GM18498 (cell line): ENCODE measurements around the gene IFNL1.
"Not testable (repeated sequence)": the region's sequence is repeated elsewhere in the genome, so short reads cannot be mapped to it uniquely, and the experiment has no call there.

Experiments used
- ATAC-seq: cut with Tn5 transposase; IDR thresholded peaks from one replicate; pipeline ENCODE4 v1.9.1; 2021; ENCODE audit warnings: mild to moderate bottlenecking, moderate library complexity; ENCODE audit not compliant: unreplicated experiment

The IFNL1 gene

DNA sequence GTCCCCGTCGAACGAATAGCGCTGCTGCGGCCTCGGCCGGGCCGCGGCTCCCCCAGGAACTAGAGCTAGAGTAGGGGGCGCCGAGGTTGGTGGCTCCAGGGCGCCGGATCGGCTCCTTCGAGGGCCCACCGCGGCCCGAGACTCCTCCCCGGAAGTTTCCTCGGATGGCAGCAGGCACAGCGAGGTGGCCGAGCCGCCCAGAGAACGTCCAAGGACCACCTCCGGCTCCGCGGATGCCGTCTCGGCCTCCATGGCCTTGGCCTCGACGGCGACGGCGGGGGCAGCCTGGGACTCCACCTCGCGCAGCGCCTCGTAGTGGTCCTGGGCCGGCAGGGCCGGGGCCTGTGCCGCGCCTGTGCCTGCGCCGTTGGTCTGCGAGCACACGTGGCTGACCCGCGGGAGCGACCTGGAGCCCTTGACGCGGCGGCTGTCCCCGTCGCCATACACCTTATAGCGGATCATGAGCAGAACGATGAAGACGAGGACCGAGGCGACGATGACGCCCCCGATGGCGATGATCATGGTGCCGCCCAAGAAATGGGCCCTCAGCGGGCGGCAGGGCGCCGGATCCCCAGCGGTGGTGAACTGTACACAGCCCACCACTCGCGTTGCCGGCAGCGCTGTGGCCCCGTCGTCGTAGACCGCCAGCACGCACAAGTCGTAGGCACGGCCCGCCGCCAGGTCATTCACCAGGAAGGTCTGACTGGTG lies 11.8 kb downstream of the IFNL1 start:
- ATAC-seq, result no peak

- ATAC-seq, result no peak
These were observed 12.5 kb downstream of the IFNL1 start for GRCh38 chr19:39308531-39309304.

- ATAC-seq, result not testable (repeated sequence)
These were observed 13.1 kb downstream of the IFNL1 start for GRCh38 chr19:39309305-39309670.

DNA sequence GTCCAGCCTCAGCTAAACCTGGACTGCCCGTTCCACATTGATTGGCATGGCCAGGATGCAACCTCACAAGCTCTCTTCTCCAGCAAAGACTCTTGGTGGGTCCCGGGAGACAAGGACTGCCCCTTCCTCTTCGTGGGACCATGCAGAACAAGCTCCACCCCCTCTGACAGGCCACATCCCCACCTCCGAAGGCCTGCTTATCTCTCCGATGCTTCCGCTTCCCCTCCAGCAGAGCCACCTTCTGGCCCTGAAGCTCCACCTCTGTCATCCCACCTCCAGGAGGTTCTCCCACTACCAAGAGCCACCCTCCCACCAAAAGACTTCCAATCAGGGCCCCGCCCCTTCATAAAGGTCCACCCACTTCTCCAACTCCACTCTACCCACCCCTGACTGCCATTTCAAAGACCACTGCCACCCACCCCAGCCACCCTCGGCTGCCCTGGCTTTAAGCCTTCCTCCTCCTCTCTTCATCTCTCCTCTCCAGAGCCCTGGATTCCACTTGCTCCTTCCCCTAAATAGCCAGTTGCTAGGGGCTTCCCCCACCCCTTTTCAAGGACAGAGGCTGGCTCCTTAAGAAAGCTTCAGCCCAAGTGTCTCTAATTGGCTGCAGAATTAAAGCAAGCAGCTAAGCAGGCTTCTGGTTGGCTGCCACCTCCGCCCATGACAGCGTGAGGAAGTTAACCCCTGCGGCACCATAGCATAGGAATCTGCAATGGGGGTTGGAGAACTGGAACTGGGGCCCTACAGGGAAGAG lies 14.5 kb downstream of the IFNL1 start:
- no peak for ATAC-seq

DNA sequence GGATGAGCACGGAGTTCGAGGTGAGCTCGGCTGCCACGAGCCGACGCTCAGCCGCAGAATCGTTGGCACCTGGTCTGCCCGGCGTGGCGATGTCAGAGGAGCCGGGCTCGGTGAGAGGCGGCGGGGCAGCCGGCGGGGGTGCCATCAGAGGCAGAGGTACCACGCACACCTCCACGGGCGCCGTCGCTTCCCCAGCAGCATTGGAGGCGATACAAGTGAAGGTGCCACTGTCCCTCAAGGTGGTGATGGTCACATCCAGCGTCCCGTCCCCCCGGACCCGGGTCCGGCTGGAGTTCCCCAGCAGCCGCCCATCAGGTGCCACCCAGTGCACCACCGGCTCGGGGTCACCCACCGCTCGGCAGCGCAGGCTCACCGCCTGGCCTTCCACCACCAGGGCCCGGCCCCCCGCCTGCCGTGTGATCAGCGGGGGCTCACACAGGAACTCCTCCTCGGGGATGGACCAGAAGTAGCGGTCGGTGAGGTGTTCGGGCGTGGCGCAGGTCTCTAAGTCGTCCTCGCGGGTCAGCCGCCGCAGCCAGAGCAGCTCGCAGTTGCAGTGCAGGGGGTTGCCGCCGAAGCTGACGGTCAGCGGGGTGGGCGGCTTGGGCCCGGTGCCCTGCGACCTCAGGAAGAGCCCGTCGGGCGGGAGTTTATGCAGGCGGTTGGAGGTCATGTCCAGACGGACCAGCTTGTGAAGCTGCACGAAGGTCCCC lies 18.0 kb downstream of the IFNL1 start:
- ATAC-seq, result no peak

DNA sequence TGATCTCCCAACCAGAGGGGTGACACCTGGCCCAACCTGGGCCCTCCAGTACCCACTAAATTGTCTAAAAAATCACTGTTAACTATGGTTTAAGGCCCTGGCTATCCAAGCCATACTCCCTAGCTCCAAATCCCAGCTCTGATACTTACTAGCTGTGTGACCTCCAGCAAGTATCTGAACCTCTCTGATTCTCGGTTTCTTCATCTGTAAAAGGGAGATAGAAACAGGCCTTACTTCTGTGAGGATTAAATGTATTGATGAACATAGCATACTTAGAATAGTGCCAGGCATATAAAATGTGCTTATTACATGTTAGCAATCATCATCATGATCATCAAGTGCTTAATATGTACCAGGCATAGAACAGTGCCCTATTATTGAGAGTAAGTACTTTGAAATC lies 19.7 kb downstream of the IFNL1 start:
- ATAC-seq, result no peak

DNA sequence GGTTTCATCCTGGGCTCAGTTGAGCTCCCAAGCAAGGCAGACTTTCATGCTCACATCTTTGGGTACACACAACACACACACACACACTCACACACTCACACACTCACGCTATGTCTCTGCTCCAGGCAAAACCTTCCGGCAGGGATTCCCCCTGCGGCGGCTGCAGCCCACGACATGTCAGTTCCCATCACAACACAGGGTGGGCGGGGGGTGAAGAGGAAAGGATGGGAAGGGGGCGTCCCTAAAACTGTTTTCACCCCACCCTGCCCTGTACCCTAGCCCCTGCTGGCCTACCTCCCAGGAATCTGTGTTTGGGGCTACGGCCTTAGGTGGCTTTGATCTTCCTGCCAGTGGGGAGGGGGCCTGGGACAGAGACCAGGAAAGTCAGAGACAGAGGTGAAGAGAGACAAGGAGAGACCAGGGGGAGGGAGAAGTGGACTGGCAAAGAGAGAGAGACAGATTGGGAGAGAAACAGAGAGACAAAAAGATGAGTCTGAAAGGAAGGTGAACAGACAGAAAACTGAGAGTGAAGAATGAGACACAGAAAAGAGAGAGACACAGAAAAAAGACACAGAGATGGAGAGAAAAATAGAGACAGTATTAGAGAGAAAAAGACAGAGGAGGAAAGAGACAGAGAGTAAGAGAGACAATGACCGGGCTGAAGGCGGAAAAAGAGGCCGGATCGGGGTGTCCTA lies 20.6 kb downstream of the IFNL1 start:
- no peak for ATAC-seq

DNA sequence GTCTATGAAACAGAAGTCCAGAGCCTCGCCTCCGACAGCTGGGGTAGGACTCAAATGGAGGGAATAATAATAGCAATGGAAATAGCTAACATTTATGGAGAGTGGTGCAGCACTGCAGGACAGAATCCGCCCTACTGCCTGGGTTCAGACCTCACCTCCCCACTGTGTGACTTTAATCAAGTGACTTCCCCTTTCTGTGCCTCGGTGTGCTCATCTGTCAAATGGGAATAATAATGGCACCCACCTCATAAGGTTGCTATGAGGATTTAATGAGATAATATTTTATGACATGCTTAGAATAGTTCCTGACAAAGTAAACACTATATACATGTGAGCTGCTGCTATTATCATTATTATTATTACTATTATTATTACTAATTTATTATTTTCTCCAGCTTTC lies 21.3 kb downstream of the IFNL1 start:
- no peak for ATAC-seq

GRCh38 chr19:39318071-39318470 lies 21.9 kb downstream of the IFNL1 start:
- ATAC-seq, result no peak

DNA sequence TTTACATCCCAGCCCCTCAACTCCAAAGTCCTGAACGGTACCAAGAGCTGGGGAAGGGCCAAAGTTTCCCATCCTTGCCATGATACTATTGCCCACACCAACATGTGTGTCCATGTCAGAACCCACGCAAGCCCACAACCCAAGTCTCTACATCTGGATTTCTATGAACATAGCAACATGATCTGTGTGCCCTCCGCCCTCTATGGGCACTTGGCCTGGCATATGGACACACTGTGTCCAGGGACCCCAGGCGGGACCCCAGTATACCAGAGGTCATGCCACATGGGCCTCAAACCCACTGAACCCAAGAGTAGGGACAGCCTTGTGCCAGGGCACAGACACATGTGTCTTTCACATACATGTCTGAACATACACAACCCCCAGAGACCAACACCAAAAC lies 22.5 kb downstream of the IFNL1 start:
- no peak for ATAC-seq

- no peak for ATAC-seq
These were observed 23.1 kb downstream of the IFNL1 start for GRCh38 chr19:39319098-39319891.

GRCh38 chr19:39319892-39320248 lies 23.7 kb downstream of the IFNL1 start:
- no peak for ATAC-seq

- no peak for ATAC-seq
These were observed 25.1 kb downstream of the IFNL1 start for GRCh38 chr19:39321117-39321831.

DNA sequence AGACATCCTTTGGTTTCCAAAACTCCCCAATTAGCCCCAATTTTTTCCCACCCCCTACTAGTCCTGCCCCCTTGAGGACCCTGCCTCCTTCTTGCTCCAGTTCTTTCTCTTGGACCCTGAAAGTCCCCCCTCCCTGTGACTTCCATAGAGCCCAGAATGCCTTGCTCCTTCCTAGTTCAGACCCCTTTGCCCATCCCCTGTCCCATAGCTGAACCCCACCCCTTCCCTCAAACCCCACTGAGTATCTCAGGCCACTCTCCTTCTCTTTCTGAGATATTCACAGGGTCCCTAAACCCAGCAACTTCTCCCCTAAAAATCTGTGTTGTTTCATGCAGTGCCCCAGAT lies 25.6 kb downstream of the IFNL1 start:
- ATAC-seq, result no peak

DNA sequence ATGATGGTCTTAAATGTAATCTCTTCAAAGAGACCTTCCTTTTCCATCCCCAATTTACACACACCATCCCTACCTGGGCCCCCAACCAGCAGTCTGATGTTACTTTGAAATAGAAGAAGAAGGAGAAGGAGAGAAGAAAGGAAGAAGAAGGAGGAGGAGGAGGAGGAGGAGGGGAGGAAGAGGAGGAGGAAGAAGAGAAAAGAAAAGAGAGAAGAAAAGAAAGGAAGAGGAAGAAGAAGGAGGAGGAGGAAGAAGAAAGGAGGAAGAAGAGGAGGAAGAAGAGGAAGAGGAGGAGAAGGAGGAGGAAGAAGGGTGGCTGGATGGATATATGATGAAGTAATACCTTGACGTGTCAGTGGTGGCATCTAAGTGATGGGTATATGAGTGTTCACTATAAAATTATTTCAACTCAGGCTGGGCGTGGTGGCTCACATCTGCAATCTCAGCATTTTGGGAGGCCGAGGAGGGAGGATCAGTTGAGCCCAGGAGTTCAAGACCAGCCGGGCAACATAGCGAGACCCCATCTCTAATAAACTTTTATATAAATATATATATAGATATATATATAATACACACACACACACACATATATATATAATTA lies 28.1 kb downstream of the IFNL1 start:
- no peak for ATAC-seq

- no peak for ATAC-seq
These were observed 29.8 kb downstream of the IFNL1 start for GRCh38 chr19:39325778-39326665.

GRCh38 chr19:39327363-39328045 lies 31.3 kb downstream of the IFNL1 start:
- no peak for ATAC-seq
